A549 (cell line): Measurements from ENCODE around the gene NSRP1. TPM values are rescaled to one million over a fixed set of nuclear protein-coding genes. Genes with fewer than 3 reads are reported as not detected.
A peak's percentile ranks its signal among the peaks of the same experiment; 100 is the strongest.
"Not testable (repeated sequence)": the region's sequence is repeated elsewhere in the genome, so short reads cannot be mapped to it uniquely, and the experiment has no call there.

Experiments used
- ATAC-seq, 2 experiments: fragments of 200-7000 bp in 1 of 2; fragments of >200 bp in 1 of 2; cut with Nextera tagmentation in 1 of 2; cut with Tn5 transposase in 1 of 2; 3 replicates each; pipeline versions ENCODE4 v1.8.0 to v1.9.1; 2018 to 2020; ENCODE audit warnings: mild to moderate bottlenecking in 1 of 2, moderate library complexity in 1 of 2
- CTCF ChIA-PET: fragments of 300-600 bp; sonication (Branson Sonifier 250); formaldehyde crosslinking; extraction: SDS; loops from one replicate; lab custom pipeline; 2021; ENCODE audit warnings: antibody characterized with exemption, inconsistent platforms; lab: Yijun Ruan, JAX
- POLR2A ChIA-PET: fragments of 350-600 bp; formaldehyde crosslinking; extraction: SDS; loops from one replicate; lab custom pipeline; 2021; ENCODE audit warnings: antibody characterized with exemption, inconsistent platforms; lab: Yijun Ruan, JAX
- DNase-seq, 2 experiments: peaks; one replicate each; pipeline versions ENCODE4 v3.0.0 to v3.0.0-alpha.2; 2011 to 2016; ENCODE audit warnings: low read depth in 1 of 2, low spot score in 1 of 2
- FAIRE-seq: peaks from 2 replicates; lab custom pipeline; 2011; peaks lifted over from hg19 to GRCh38; lab: Jason Lieb, UNC
- H3K27ac ChIP-seq, 2 experiments: fragments of >200 bp; sonication (Bioruptor Twin); formaldehyde crosslinking; 3 replicates each; pipeline ENCODE4 v1.5.1; 2016 to 2017
- H3K4me1 ChIP-seq: fragments of >200 bp; sonication (Bioruptor Twin); formaldehyde crosslinking; 3 replicates; pipeline ENCODE4 v1.6.1; 2016
- H3K4me2 ChIP-seq: fragments of >200 bp; sonication (Bioruptor Twin); formaldehyde crosslinking; 3 replicates; pipeline ENCODE4 v1.6.1; 2016
- H3K4me3 ChIP-seq: fragments of >200 bp; sonication (Bioruptor Twin); formaldehyde crosslinking; 3 replicates; pipeline ENCODE4 v1.5.1; 2016
- H3K9me3 ChIP-seq: fragments of >200 bp; sonication (Bioruptor Twin); formaldehyde crosslinking; 3 replicates; pipeline ENCODE4 v1.6.1; 2016
- BHLHE40 ChIP-seq: IDR thresholded peaks from 2 replicates; pipeline ENCODE4 v1.6.1; 2012; ENCODE audit warnings: low read depth, low read length, inconsistent platforms
- CHD4 ChIP-seq: fragments of 200-600 bp; sonication (generic); IDR thresholded peaks from 2 replicates; pipeline ENCODE4 v1.6.1; 2016; ENCODE audit warnings: antibody characterized with exemption, mild to moderate bottlenecking, borderline replicate concordance
- EHF ChIP-seq: fragments of 250-450 bp; sonication (Bioruptor Pico); IDR thresholded peaks from 2 replicates; pipeline ENCODE4 v1.5.0; 2020; ENCODE audit warnings: mild to moderate bottlenecking
- EP300 ChIP-seq, 2 experiments: fragments of >200 bp; sonication (Bioruptor Twin); formaldehyde crosslinking; IDR thresholded peaks; 2 replicates in 1 of 2; 3 replicates in 1 of 2; pipeline ENCODE4 v1.6.1; 2016 to 2017
- FOSL2 ChIP-seq, 2 experiments: fragments of 450-650 bp in 1 of 2; fragments of >200 bp in 1 of 2; sonication (Bioruptor Twin) in 1 of 2; formaldehyde crosslinking; IDR thresholded peaks; 2 replicates each; pipeline versions ENCODE4 v1.5.0 to v1.6.1; 2016 to 2020; ENCODE audit warnings: mild to moderate bottlenecking in 1 of 2, moderate library complexity in 1 of 2
- FOXS1 ChIP-seq: fragments of 250-450 bp; sonication (Bioruptor Pico); IDR thresholded peaks from 2 replicates; pipeline ENCODE4 v1.5.0; 2020; ENCODE audit warnings: mild to moderate bottlenecking, moderate library complexity
- HDAC2 ChIP-seq: fragments of 200-600 bp; sonication (generic); IDR thresholded peaks from 2 replicates; pipeline ENCODE4 v1.6.1; 2016
- HEYL ChIP-seq: fragments of 250-450 bp; sonication (Bioruptor Pico); IDR thresholded peaks from 2 replicates; pipeline ENCODE4 v1.8.0; 2021; ENCODE audit warnings: mild to moderate bottlenecking, moderate library complexity
- HOXB5 ChIP-seq: fragments of 250-450 bp; sonication (Bioruptor Pico); IDR thresholded peaks from 2 replicates; pipeline ENCODE4 v1.5.0; 2020; ENCODE audit warnings: mild to moderate bottlenecking, moderate library complexity
- KDM1A ChIP-seq: fragments of 200-600 bp; sonication (generic); IDR thresholded peaks from 2 replicates; pipeline ENCODE4 v1.6.1; 2016; ENCODE audit warnings: low read depth, mild to moderate bottlenecking
- KDM5A ChIP-seq: fragments of 200-600 bp; sonication (generic); IDR thresholded peaks from 2 replicates; pipeline ENCODE4 v1.6.1; 2016; ENCODE audit warnings: antibody characterized with exemption, mild to moderate bottlenecking
- MAFK ChIP-seq: fragments of 450-650 bp; IDR thresholded peaks from 2 replicates; pipeline ENCODE4 v1.6.1; 2014; ENCODE audit not compliant: partially characterized antibody
- NPAS2 ChIP-seq: fragments of 250-450 bp; sonication (Bioruptor Pico); IDR thresholded peaks from 2 replicates; pipeline ENCODE4 v1.8.0; 2022; ENCODE audit warnings: mild to moderate bottlenecking, moderate library complexity, borderline replicate concordance
- NR3C1 ChIP-seq: fragments of >200 bp; sonication (Bioruptor Twin); formaldehyde crosslinking; IDR thresholded peaks from 3 replicates; pipeline ENCODE4 v1.6.1; 2017
- RNF2 ChIP-seq: fragments of 200-600 bp; sonication (generic); IDR thresholded peaks from 2 replicates; pipeline ENCODE4 v1.6.1; 2016; ENCODE audit warnings: low read depth, mild to moderate bottlenecking, antibody characterized with exemption, moderate library complexity, borderline replicate concordance
- WGBS: methylation state at CpG from one replicate; pipeline ENCODE4 v1.1.6; 2017; ENCODE audit errors: missing lambda C conversion rate; 5-methylcytosine and 5-hydroxymethylcytosine counted together
- polyA plus RNA-seq, 4 experiments: library from polyadenylated mRNA; depleted of rRNA in 3 of 4; stranded (reverse); fragments of >200 nt; fragmentation: RNase III in 1 of 4; extraction: RNeasy Plus Mini Kit Qiagen cat#74134 plus additional on column Dnase treatment in 1 of 4; gene quantifications; 2 replicates in 3 of 4; 3 replicates in 1 of 4; pipeline ENCODE4 v1.2.3, GENCODE V29; 2011 to 2017
- TF ChIP-seq, protein P1 (sequence below): fragments of >200 bp; sonication (Bioruptor Twin); formaldehyde crosslinking; IDR thresholded peaks from 2 replicates; pipeline ENCODE4 v1.6.1; 2016
- TF ChIP-seq, protein P2 (sequence below): fragments of 200-600 bp; sonication (generic); IDR thresholded peaks from 2 replicates; pipeline ENCODE4 v1.6.1; 2016; ENCODE audit warnings: antibody characterized with exemption, mild to moderate bottlenecking, moderate library complexity
- TF ChIP-seq, protein P3 (sequence below): fragments of >200 bp; sonication (Bioruptor Twin); formaldehyde crosslinking; IDR thresholded peaks from 3 replicates; pipeline ENCODE4 v1.6.1; 2016

The NSRP1 gene
- polyA plus RNA-seq, 2 of the 4 experiments (the other 2 are of a cell fraction), result 30.9 to 39.6 TPM

DNA sequence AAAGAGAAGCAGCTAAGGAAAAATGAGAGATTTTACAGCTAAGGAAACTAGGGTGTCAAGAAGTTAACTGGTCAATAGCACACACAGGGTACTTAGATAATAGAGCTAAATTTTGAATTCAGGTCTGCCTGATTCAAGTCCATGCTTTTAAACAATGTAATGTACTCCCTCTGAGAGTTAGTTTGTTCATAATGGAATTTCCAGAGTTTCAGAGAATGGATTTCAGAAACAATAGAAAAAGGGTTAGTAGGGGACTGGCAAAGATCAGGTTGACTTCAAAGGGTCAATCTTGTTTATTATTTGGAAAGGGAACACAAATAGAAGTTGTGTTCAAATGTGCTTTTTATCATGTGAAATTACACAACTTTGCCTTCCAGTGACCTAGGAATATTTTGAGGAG, 17.9 kb downstream of the NSRP1 start:
- H3K9me3 ChIP-seq, result no peaks in the 10 kb centered on the region
- 0 out of 3 replicates have a peak, but pooled peaks cover 4% of the 10 kb centered on the region for H3K4me1 ChIP-seq
- DNase-seq (no peak), ATAC-seq (no peak), FAIRE-seq (peak; percentile 46)
- H3K4me3 ChIP-seq, result no peak overlapping the region
- POLR2A ChIA-PET, result no interaction called here
- H3K4me2 ChIP-seq, result no peak overlapping the region
- TF ChIP-seq, protein P1, sequence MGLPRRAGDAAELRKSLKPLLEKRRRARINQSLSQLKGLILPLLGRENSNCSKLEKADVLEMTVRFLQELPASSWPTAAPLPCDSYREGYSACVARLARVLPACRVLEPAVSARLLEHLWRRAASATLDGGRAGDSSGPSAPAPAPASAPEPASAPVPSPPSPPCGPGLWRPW, result no peak
- no peak for TF ChIP-seq FOXS1
- no peak for TF ChIP-seq NPAS2 (CRISPR knock-in tag)
- TF ChIP-seq, protein P2, sequence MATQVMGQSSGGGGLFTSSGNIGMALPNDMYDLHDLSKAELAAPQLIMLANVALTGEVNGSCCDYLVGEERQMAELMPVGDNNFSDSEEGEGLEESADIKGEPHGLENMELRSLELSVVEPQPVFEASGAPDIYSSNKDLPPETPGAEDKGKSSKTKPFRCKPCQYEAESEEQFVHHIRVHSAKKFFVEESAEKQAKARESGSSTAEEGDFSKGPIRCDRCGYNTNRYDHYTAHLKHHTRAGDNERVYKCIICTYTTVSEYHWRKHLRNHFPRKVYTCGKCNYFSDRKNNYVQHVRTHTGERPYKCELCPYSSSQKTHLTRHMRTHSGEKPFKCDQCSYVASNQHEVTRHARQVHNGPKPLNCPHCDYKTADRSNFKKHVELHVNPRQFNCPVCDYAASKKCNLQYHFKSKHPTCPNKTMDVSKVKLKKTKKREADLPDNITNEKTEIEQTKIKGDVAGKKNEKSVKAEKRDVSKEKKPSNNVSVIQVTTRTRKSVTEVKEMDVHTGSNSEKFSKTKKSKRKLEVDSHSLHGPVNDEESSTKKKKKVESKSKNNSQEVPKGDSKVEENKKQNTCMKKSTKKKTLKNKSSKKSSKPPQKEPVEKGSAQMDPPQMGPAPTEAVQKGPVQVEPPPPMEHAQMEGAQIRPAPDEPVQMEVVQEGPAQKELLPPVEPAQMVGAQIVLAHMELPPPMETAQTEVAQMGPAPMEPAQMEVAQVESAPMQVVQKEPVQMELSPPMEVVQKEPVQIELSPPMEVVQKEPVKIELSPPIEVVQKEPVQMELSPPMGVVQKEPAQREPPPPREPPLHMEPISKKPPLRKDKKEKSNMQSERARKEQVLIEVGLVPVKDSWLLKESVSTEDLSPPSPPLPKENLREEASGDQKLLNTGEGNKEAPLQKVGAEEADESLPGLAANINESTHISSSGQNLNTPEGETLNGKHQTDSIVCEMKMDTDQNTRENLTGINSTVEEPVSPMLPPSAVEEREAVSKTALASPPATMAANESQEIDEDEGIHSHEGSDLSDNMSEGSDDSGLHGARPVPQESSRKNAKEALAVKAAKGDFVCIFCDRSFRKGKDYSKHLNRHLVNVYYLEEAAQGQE, result no peak
- no peak for TF ChIP-seq EP300 (IDR thresholded peaks at IDR 0.05)
- TF ChIP-seq EHF (CRISPR knock-in tag), result no peak
- no peak for TF ChIP-seq HDAC2
- TF ChIP-seq NR3C1, result no peak
- CTCF ChIA-PET, result interaction anchor here (1.1 to 4.1 kb wide), 5 partner anchors 9 to 143 kb away, joined by 3 to 40 read pairs (median 5); no protein-coding TSS in a partner anchor
- no peak overlapping the region for H3K27ac ChIP-seq

DNA sequence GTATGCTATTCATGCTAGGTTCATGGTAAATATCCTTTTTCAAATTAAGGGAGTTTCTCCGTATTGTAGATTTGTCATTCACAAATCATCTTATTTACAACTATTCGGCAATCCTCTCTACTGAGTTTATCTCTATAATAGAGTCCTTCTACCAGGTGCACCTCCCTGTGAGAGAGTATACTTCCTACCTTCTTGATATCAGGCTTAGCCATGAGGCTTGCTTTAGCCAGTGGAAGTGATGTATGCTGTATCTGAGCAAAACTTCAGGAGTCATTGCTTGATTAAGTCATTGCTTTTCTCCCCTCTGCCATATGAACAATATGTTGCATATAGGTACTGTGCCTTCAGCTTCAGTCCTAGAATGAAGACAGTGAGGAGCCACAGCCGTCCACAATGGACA, 20.5 kb downstream of the NSRP1 start:
- Histone ChIP-seq H3K9me3 (no peaks in the 10 kb centered on the region), H3K27ac (no peak overlapping the region), H3K4me2 (no peak overlapping the region), H3K4me1 (0 out of 3 replicates have a peak, but pooled peaks cover 4% of the 10 kb centered on the region), H3K4me3 (no peak overlapping the region)
- DNase-seq (no peak), ATAC-seq (peak in 1 of 2 experiments; percentile 29; a peak in 2 of 6 replicates), FAIRE-seq (peak; percentile 32)
- TF ChIP-seq KDM5A, result no peak
- TF ChIP-seq BHLHE40, result no peak
- no peak for TF ChIP-seq KDM1A
- TF ChIP-seq MAFK, result no peak
- no peak for TF ChIP-seq FOXS1
- TF ChIP-seq RNF2, result no peak
- TF ChIP-seq CHD4, result no peak
- TF ChIP-seq, protein P2, result no peak
- no peak for TF ChIP-seq HEYL (CRISPR knock-in tag)
- TF ChIP-seq, protein P3, sequence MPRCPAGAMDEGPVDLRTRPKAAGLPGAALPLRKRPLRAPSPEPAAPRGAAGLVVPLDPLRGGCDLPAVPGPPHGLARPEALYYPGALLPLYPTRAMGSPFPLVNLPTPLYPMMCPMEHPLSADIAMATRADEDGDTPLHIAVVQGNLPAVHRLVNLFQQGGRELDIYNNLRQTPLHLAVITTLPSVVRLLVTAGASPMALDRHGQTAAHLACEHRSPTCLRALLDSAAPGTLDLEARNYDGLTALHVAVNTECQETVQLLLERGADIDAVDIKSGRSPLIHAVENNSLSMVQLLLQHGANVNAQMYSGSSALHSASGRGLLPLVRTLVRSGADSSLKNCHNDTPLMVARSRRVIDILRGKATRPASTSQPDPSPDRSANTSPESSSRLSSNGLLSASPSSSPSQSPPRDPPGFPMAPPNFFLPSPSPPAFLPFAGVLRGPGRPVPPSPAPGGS, result no peak
- no peak for TF ChIP-seq EP300 (IDR thresholded peaks at IDR 0.05)
- no peak for TF ChIP-seq FOSL2 (IDR thresholded peaks at IDR 0.05)
- no peak for TF ChIP-seq FOSL2 (CRISPR knock-in tag; IDR thresholded peaks at IDR 0.05)
- no peak for TF ChIP-seq HOXB5 (CRISPR knock-in tag)
- 79% methylated on average over 3 of the region's 3 CpGs for whole genome bisulfite sequencing
- POLR2A ChIA-PET, result interaction anchor here (0.7 kb wide), 1 partner anchor 57 kb away, joined by 3 read pairs; no protein-coding TSS in a partner anchor
- CTCF ChIA-PET, result no interaction called here

DNA sequence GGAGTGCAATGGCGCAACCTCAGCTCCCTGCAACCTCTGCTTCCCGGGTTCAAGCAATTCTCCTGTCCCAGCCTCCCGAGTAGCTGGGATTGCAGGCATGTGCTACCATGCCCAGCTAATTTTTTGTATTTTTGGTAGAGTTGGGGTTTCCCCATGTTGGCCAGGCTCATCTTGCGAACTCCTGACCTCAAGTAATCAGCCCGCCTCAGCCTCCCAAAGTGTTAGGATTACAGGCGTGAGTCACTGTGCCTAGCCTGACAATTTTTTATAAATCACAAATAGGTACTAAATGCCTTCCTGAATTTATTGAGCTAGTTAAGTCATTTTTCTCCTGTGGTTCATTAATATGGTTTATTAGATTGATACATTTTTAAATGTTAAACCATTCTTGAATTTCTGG, 31.2 kb downstream of the NSRP1 start:
- WGBS, result 92% methylated on average over 6 of the region's 6 CpGs
- not testable (repeated sequence) for FAIRE-seq, H3K4me1 ChIP-seq, H3K9me3 ChIP-seq, H3K4me2 ChIP-seq, H3K4me3 ChIP-seq, H3K27ac ChIP-seq, ATAC-seq, DNase-seq
- ChIA-PET CTCF (interaction anchor here (0.6 to 4.8 kb wide), 6 partner anchors 14 to 1374 kb away, joined by 3 to 24 read pairs (median 4); no protein-coding TSS in a partner anchor), POLR2A (interaction anchor here (0.8 kb wide), 1 partner anchor 31 kb away, joined by 3 read pairs; the partner anchor contains the start of gene NSRP1)
